HepG2 (cell line): ENCODE data around the gene EIF4E. TPM values are rescaled to one million over a fixed set of nuclear protein-coding genes. Genes with fewer than 3 reads are reported as not detected.

Experiments
- CHD4 ChIP-seq: fragments of 200-600 bp; sonication (generic); IDR thresholded peaks from 2 replicates; pipeline ENCODE4 v1.7.0; 2017; ENCODE audit warnings: mild to moderate bottlenecking, low read length, borderline replicate concordance
- GABPB1 ChIP-seq: IDR thresholded peaks from 2 replicates; pipeline ENCODE4 v1.6.1; 2016; ENCODE audit warnings: mild to moderate bottlenecking, missing genetic modification reagents, moderate library complexity, missing compliant biosample characterization
- GZF1 ChIP-seq: sonication (generic); formaldehyde crosslinking; IDR thresholded peaks from 2 replicates; pipeline ENCODE4 v1.5.1; 2020; ENCODE audit warnings: mild to moderate bottlenecking, missing genetic modification reagents
- KLF12 ChIP-seq: sonication (generic); formaldehyde crosslinking; IDR thresholded peaks from 2 replicates; pipeline ENCODE4 v1.4.0; 2020; ENCODE audit warnings: missing genetic modification reagents, borderline replicate concordance
- KLF6 ChIP-seq: IDR thresholded peaks from 2 replicates; pipeline ENCODE4 v1.8.0; 2016; ENCODE audit warnings: missing biosample characterization, missing genetic modification reagents
- MTF2 ChIP-seq: sonication (generic); formaldehyde crosslinking; IDR thresholded peaks from 2 replicates; pipeline ENCODE4 v1.5.0; 2020; ENCODE audit warnings: missing genetic modification reagents, borderline replicate concordance
- POLR2AphosphoS5 ChIP-seq: IDR thresholded peaks from 2 replicates; pipeline ENCODE4 v1.6.1; 2012; ENCODE audit warnings: low read depth, low read length
- PRMT3 ChIP-seq: sonication (generic); formaldehyde crosslinking; IDR thresholded peaks from 2 replicates; pipeline ENCODE4 v1.8.1; 2022; ENCODE audit warnings: low read depth, mild to moderate bottlenecking, moderate library complexity, missing genetic modification reagents, borderline replicate concordance
- RBM22 ChIP-seq: fragments of 200-400 bp; formaldehyde crosslinking; optimal IDR thresholded peaks from 2 replicates; pipeline ENCODE3; 2017; ENCODE audit warnings: mild to moderate bottlenecking, low read length, moderate library complexity
- RNF219 ChIP-seq: sonication (generic); formaldehyde crosslinking; IDR thresholded peaks from 2 replicates; pipeline ENCODE4 v1.5.0; 2020; ENCODE audit warnings: mild to moderate bottlenecking, missing genetic modification reagents
- SOX13 ChIP-seq, 3 experiments: fragments of 450-650 bp in 1 of 3; sonication (generic) in 1 of 3; formaldehyde crosslinking in 1 of 3; IDR thresholded peaks in 2 of 3; conservative IDR thresholded peaks in 1 of 3; 2 replicates each; pipeline versions ENCODE4 v1.5.0 to v1.6.1; 2016 to 2020; ENCODE audit warnings: antibody characterized with exemption in 1 of 3, mild to moderate bottlenecking in 1 of 3, missing compliant biosample characterization in 1 of 3, missing genetic modification reagents in 1 of 3, moderate library complexity in 1 of 3
- SOX6 ChIP-seq, 2 experiments: fragments of 450-650 bp in 1 of 2; sonication (generic) in 1 of 2; formaldehyde crosslinking in 1 of 2; IDR thresholded peaks; 2 replicates each; pipeline versions ENCODE4 v1.4.0 to v1.6.1; 2017 to 2020; ENCODE audit warnings: antibody characterized with exemption in 1 of 2, mild to moderate bottlenecking in 1 of 2, missing genetic modification reagents in 1 of 2
- ZBTB49 ChIP-seq: sonication (generic); formaldehyde crosslinking; IDR thresholded peaks from 2 replicates; pipeline ENCODE4 v1.4.0; 2020; ENCODE audit warnings: missing genetic modification reagents, borderline replicate concordance
- ZNF367 ChIP-seq: sonication (generic); formaldehyde crosslinking; IDR thresholded peaks from 2 replicates; pipeline ENCODE4 v1.4.0; 2020; ENCODE audit warnings: missing genetic modification reagents, borderline replicate concordance
- ZNF414 ChIP-seq: sonication (generic); formaldehyde crosslinking; IDR thresholded peaks from 2 replicates; pipeline ENCODE4 v1.5.0; 2020; ENCODE audit warnings: missing genetic modification reagents
- ZNF431 ChIP-seq: sonication (generic); formaldehyde crosslinking; IDR thresholded peaks from 2 replicates; pipeline ENCODE4 v1.9.0; 2022; ENCODE audit warnings: missing genetic modification reagents, low read depth, mild to moderate bottlenecking, borderline replicate concordance
- ZNF44 ChIP-seq: sonication (generic); formaldehyde crosslinking; IDR thresholded peaks from 2 replicates; pipeline ENCODE4 v1.5.1; 2020; ENCODE audit warnings: mild to moderate bottlenecking, missing genetic modification reagents
- ZNF441 ChIP-seq: sonication (generic); formaldehyde crosslinking; IDR thresholded peaks from 2 replicates; pipeline ENCODE4 v1.7.0; 2021; ENCODE audit warnings: missing genetic modification reagents, borderline replicate concordance
- ZNF777 ChIP-seq: sonication (generic); formaldehyde crosslinking; IDR thresholded peaks from 2 replicates; pipeline ENCODE4 v1.4.0; 2020; ENCODE audit warnings: missing genetic modification reagents
- ZNF788 ChIP-seq: sonication (generic); formaldehyde crosslinking; IDR thresholded peaks from 2 replicates; pipeline ENCODE4 v1.5.0; 2020; ENCODE audit warnings: mild to moderate bottlenecking, missing genetic modification reagents, borderline replicate concordance
- polyA plus RNA-seq, 8 experiments: library from polyadenylated mRNA; depleted of rRNA in 3 of 8; stranded (reverse) in 7 of 8; unstranded in 1 of 8; fragments of >200 nt; fragmentation: Illumina TruSeq in 4 of 8; extraction: Trizol in 4 of 8; gene quantifications; 2 replicates each; pipeline versions ENCODE4 v1.2.1 to v1.2.3, GENCODE V29; 2011 to 2016; ENCODE audit warnings: low read depth in 4 of 8, missing spikeins in 1 of 8, mixed read lengths in 1 of 8; ENCODE audit not compliant: insufficient read depth in 1 of 8
- total RNA-seq, 5 experiments: library from RNA; depleted of rRNA; stranded (reverse); fragments of >200 nt; fragmentation: Illumina TruSeq; extraction: Trizol; gene quantifications; 2 replicates each; pipeline ENCODE4 v1.2.3, GENCODE V29; 2016; ENCODE audit warnings: low read depth in 1 of 5
- TF ChIP-seq, protein P1 (sequence below): sonication (generic); formaldehyde crosslinking; IDR thresholded peaks from 2 replicates; pipeline ENCODE4 v1.8.1; 2023; ENCODE audit warnings: mild to moderate bottlenecking, missing genetic modification reagents

Gene EIF4E
- total and polyA plus RNA-seq, 2 of the 13 experiments (the other 11 are each of a cell fraction or from before 2014, with no cell fraction given), result 50.8 to 194 TPM

DNA sequence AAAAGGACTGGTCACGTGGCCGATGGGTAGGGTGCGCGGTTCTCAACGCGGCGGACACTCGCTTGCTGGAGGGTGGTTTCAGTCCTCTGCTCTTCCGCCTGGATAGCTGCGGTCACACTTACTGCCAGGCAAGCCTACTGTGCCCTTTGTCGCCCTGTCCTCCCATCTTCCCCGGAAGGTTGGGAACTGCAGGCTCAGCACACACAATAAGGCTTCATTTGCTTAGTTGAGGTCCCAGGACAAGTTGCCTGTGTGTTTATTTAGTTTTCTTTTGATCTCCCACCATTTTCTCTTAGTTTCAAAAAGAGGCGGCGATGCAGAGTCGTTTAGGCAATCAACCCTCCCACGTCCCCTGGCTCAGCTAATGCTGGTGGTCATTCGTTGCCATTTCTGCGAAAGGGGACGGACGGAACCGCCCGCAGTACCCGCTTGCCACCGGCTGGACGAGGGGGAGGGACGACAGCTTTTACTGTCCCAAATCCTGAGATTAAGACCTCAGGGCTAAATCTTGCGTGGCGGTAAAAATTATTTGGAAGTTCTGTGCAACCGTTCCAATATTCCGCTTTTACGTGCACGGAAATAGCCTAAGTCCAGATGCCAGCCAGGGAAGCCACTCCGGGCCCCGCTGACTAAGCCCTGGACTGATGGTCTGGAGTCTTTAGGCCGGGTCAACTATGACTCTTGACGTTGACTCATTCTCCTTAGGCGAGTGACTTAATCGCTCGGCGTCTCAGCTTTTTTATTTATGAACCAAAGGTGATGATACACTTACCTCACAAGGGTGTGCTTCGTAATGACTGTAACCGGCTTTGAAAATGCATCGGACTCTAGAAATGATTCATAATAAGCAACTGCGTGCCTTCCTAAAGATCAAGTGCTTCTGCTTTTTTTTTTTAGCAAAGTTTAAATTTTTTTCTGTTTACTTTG, 671 bp upstream of the EIF4E start (continued):
- 0 out of 2 replicates have a peak, but pooled peaks have one; percentile 1 for TF ChIP-seq ZNF777 (CRISPR knock-in tag)
- TF ChIP-seq SOX6 (IDR thresholded peaks at IDR 0.05), result no peak
- 0 out of 2 replicates have a peak, but pooled peaks have one; percentile 4 for TF ChIP-seq SOX6 (CRISPR knock-in tag; IDR thresholded peaks at IDR 0.05)
- TF ChIP-seq ZNF44, result no peak
- no peak for TF ChIP-seq ZNF788 (CRISPR knock-in tag)
- TF ChIP-seq ZNF441 (CRISPR knock-in tag), result peak; percentile 39; the same call in 1 of the 2 replicates
- no peak for TF ChIP-seq KLF12 (CRISPR knock-in tag)
- no peak for TF ChIP-seq GABPB1 (CRISPR knock-in tag)
- TF ChIP-seq RNF219 (CRISPR knock-in tag), result no peak
- TF ChIP-seq GZF1 (CRISPR knock-in tag), result 0 out of 2 replicates have a peak, but pooled peaks have one; percentile 19
- no peak for TF ChIP-seq RBM22
- TF ChIP-seq ZNF414, result no peak
- TF ChIP-seq CHD4, result no peak
- 0 out of 2 replicates have a peak, but pooled peaks have one; percentile 9 for TF ChIP-seq ZNF431 (CRISPR knock-in tag)
- peak; percentile 78; the same call in 1 of the 2 replicates for TF ChIP-seq MTF2 (CRISPR knock-in tag)
- TF ChIP-seq, protein P1, sequence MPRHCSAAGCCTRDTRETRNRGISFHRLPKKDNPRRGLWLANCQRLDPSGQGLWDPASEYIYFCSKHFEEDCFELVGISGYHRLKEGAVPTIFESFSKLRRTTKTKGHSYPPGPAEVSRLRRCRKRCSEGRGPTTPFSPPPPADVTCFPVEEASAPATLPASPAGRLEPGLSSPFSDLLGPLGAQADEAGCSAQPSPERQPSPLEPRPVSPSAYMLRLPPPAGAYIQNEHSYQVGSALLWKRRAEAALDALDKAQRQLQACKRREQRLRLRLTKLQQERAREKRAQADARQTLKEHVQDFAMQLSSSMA (CRISPR knock-in tag), result no peak
- no peak for TF ChIP-seq ZNF367
- TF ChIP-seq PRMT3 (CRISPR knock-in tag), result peak; percentile 61; the same call in 1 of the 2 replicates
- no peak for TF ChIP-seq SOX13 (IDR thresholded peaks at IDR 0.05)
- TF ChIP-seq SOX13 (CRISPR knock-in tag; conservative IDR thresholded peaks at IDR 0.05 in 1 of 2, IDR thresholded peaks at IDR 0.05 in 1 of 2), result 0 out of 4 replicates have a peak, but pooled peaks of 1 of the 2 experiments have one; percentile 25
- 0 out of 2 replicates have a peak, but pooled peaks have one; percentile 4 for TF ChIP-seq KLF6 (CRISPR knock-in tag)
- TF ChIP-seq ZBTB49 (CRISPR knock-in tag), result no peak
- peak; percentile 83 for TF ChIP-seq POLR2AphosphoS5
